ENCODE measurements around the gene CHP1.
"Not testable (repeated sequence)": the region's sequence is repeated elsewhere in the genome, so short reads cannot be mapped to it uniquely, and the experiment has no call there.

Gene CHP1

DNA sequence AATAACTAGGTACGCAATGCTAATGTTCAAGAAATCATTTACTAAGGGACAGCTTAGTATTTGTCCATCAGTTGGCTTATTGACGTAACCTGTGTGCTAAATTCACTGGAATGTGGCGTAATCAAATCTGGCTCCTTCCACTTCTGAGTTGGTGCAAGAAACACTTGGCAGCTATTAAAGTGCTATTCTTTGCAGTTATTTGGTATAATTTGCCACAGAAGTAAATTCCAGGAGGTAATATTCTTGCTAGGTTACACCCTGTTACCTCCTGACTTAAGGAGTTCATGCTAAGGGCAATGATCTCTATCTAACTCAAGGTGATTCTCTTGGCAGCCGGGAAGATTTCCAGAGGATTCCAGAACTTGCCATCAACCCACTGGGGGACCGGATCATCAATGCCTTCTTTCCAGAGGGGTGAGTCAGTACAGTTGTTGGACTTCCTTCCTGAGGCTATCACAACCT is 25.5 kb downstream of the CHP1 start:
- DNase-seq (ENCODE audit: low read depth in 2 of 2): no peak

DNA sequence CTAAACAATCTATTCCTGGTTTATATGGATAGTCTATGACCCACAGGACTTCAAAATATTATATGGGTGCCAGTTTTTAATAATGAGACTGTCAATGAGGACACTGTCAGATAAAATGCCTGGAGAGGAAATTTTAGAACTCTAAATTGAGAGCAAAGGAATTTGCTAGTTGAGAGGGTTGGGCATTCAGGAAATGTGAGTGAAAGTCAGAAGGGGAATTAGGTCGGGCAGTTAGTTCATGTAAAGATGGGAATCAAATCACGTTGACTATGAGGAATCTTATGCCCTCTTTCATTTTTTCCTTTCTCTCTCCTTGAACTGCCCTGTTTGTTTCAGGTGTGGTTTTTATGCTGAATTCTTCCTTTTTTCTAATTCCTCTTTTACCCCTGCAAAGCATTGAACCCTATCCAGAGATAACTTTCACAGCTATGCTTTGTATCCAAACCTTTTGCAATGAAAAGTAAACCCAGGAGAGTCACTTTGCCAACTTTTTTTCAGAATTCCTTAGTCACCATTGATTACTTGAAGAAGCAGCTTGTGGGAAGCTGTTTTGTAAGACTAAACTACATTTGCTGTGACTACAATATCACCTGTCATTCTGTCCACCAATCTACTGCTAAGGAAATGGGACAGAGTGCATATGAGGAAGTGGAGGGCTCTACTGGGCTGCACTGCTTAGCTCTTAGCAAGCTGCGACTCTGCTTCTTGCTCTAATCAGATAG is 27.8 kb downstream of the CHP1 start:
- no peak for DNase-seq (ENCODE audit: low read depth in 2 of 2)

DNA sequence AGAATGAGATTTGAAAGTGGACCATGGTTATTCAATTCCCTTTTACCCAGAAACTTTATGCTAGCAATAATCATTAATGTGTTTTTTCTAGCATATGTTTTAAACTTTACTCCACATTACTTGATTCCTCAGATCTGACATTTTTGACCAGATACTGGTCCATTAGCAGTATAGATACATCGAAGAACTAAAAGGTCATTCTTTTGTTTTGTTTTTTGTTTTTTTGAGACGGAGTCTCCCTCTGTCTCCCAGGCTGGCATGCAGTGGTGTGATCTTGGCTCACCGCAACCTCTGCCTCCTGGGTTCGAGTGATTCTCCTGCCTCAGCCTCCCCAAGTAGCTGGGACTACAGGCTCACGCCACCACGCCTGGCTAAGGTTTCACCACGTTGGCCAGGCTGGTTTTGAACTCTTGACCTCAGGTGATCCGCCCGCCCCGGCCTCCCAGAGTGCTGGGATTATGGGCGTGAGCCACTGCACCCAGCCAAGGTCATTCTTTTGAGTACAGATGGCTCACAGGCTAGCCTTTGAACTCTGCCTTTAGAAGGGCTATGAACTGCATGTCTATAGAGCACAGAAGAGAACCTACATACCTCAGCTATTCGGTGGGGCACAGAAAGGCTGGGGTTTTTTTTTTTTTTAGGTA is 28.6 kb downstream of the CHP1 start:
- no peak for DNase-seq (ENCODE audit: low read depth in 2 of 2)

DNA sequence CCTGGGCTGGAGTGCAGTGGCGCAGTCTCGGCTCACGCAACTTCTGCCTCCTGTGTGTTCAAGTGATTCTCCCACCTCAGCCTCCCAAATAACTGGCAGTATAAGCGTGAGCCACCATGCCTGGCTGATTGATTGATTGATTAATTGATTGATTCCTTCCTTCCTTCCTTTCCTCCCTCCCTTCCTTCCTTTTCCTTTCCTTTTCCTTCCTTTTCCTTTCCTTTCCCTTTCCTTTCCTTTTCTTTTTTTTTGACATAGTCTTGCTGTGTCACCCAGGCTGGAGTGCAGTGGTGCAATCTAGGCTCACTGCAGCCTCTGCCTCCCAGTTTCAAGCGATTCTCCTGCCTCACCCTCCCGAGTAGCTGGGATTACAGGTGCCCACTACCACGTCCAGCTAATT is 29.9 kb downstream of the CHP1 start:
- DNase-seq (ENCODE audit: low read depth in 2 of 2): not testable (repeated sequence)

DNA sequence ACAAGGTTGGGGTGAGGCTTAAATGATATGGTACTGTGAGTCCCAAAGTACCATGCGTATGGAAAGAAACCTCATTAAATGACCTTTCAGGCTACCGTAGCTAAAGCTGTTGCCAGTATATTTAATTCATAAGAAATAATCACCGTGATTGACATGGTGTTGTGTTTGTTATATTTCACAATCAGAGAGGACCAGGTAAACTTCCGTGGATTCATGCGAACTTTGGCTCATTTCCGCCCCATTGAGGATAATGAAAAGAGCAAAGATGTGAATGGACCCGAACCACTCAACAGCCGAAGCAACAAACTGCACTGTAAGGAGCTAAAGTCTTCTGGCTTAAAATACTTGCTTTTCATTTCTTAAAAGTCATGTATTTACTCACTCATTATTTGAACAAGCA is 31.5 kb downstream of the CHP1 start:
- no peak for DNase-seq (ENCODE audit: low read depth in 2 of 2)

DNA sequence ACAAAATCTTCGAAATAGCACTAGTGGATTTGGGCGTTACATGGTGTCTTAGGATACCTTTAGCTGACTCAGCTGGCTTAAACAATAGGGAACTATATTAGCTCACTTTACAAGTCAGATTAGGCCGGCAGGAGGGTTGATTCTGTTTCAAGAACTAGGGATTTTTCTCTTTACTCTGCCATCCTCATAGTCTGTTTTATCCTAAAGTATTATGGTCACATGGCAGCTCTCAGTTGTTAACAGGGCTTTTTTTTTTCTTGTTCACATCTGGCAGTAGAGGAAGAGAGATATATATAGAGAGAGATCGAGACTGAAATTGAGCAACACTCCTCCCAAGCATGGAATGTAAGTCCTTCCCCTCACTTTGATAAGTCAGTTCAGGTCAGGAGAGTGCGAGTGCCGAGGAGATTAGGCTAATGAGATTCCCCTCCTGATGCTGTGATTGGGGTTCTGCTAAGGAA is 32.9 kb downstream of the CHP1 start:
- DNase-seq (ENCODE audit: low read depth in 2 of 2): no peak

DNA sequence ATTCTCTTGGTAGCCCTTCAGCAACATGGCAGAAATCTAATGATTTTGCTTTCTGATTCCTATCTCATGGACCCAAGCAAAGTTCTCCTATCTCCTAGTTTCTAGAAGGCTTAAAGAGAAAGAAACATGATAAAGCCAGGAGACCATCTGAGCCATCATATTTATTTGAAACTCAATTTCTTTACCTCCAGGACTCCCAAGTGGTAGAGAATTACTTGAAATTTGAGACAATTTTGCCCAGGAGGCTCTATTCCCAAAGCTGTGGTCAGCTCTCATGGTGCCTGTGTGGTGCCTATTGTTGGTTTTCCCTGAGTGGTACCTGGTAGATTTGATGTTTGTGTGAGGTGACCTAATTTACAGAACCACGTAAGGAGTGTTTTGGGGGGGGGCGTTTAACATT is 38.8 kb downstream of the CHP1 start:
- DNase-seq (ENCODE audit: low read depth in 2 of 2): no peak

DNA sequence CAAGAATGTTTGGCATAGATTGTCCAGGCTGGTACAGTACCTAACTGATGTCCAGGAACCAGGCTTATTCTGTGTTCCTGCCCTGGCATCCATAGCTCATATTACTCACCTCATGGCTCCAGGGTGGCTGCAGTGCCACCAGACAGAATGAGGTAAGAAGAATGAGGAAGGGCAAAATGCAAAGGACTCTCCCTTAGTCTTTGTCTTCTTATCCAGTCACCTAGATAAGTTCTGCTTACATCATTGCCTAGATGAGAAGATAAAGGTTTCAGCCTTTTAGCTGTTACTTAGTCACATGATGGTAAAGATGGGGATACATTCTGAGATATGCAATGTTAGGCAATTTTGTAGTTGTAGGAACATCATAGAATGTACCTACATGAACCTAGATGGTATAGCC is 45.8 kb downstream of the CHP1 start:
- DNase-seq (ENCODE audit: low read depth in 2 of 2): no peak

DNA sequence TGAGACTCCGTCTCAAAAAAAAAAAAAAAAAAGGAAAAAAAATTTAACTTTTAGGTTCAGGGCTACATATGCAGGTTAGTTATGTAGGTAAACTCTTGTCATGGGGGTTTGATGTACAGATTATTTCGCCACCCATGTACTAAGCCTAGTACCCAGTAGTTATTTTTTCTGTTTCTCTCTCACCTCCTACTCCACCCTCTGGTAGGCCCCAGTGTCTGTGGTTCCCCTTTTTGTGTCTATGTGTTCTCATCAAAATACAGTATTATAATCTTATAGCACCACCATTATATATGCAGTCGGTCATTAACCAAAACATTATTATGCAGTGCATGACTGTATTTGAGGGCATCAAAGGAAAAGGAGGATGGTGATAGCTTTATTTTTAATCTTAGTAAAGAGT is 47.3 kb downstream of the CHP1 start:
- DNase-seq (ENCODE audit: low read depth in 2 of 2): no peak

DNA sequence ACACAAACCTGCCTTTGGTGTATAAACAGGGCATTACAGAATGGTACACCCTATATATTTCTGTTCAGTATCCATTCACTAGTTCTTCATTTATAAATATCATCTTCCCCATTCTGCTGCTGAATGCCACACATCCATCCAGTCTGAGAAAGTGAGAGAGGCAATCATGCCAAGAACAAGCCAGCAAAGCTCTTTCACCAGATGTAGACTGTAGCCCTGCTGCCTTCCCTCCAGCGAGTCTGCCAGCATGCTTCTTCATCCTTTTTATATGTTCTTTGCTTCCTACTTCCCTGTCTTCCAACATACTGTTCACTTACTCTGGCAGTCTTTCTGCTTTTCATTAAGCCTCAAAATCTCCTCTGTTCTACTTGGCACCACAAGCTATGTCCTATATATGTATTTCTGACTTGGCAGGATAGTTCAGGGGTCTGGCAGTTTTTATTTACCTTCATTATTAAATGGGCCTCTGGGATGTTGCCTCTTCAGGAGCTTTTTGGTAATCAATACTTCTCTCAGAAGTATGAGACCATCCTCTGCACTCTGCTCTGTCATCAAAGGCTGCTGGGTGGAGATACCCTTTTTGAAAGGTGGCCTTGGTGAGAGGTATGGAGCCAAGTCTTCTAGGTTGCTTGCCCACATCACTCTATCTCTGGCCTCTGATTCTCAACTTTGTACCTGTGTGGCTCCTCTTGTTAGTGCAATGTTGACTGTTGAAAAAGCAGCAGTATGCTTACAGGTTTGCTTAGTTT is 48.6 kb downstream of the CHP1 start:
- no peak for DNase-seq (ENCODE audit: low read depth in 2 of 2)

DNA sequence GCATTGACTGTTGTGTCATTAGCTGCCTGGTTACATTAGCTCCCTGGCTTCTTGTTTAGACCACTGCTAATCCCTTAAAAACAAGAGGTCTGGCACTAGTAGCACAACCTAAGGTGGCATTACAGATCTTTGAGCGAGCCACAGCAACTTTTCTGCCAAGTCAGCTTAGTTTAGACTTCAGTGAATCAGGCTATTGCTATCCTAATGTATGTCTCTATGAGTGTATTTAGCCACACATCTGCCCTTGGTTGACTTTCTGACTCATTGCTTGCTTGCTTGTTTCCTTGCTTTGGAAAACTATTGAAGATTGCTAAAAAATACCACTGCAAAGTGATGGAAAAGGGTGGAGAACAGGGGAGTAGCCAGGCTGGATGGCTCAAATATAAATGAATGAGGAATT is 50.2 kb downstream of the CHP1 start:
- DNase-seq (ENCODE audit: low read depth in 2 of 2): no peak

DNA sequence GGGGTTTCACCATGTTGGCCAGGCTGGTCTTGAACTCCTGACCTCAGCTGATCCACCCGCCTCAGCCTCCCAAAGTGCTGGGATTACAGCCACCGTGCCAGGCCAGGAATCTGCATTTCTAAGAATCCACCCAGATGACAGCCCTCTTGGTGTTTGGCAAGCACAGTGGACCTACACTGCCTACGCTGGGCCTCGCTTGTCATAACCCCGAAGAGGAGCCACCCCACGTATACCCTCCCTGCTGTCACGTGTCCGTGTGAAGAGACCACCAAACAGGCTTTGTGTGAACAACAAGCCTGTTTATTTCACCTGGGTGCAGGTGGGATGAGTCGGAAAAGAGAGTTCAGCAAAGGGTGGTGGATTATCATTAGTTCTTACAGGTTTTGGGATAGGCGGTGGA is 51.4 kb downstream of the CHP1 start:
- DNase-seq (ENCODE audit: low read depth in 2 of 2): not testable (repeated sequence)

DNA sequence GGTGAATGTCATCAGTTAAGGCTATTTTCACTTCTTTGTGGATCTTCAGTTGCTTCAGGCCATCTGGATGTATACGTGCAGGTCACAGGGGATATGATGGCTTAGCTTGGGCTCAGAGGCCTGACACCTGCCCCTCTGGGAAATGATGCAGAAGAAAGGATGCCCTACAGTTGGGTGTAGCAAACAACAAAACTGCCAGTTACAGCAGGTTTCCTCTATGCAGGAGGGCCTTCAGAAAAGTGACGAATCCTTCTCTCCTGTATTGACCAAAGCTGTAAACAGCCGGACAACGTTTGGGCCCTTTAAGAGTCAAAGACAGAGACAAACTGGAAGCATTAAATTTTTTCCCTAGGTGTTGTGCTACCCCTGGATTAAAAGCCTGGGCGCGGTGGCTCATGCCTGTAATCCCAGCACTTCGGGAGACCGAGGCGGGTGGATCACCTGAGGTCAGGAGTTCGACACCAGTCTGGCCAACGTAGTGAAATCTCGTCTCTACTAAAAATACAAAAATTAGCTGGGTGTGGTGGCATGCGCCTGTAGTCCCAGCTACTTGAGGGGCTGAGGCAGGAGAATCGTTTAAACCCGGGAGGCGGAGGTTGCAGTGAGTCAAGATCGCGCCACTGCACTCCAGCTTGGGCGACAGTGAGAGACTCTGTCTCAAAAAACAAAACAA is 52.0 kb downstream of the CHP1 start:
- not testable (repeated sequence) for DNase-seq (ENCODE audit: low read depth in 2 of 2)

DNA sequence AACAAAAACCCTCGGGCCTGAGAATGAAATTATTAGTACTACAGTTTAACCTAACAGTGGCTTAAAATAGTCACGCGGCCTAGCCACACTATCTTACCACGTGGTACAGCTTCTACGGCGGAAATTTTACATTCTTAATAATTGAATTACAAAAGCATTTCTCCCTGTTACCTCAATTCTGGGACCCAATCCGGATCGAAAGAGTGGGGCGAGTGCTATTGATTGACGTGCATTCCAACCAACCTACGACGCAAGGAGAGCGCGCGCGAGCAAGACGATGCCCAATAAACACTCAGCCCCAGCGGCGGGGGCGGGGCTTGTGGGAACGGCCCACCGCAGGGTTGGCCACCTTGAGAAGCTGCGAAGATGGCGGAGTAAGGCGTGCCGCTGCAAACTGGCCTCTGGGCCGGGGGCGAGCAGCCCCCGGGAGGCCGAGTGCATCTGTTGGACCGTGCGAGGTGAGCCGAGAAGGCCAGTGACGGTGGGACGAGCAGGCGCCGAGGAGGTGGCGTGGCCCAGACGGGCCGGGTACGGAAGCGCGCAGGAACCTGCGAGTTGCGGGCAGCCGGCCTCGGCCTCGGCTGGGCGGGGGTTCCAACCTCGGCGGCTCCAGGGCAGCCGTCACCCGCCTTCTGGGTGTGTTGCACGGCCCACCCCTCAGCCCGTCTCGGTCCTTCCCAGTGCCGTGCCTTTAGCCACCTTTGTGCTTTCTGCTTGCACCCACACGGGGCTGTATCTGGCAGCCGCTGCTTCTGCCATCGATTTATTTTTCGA is 52.8 kb downstream of the CHP1 start:
- peak; percentile 95 to 96 for DNase-seq (ENCODE audit: low read depth in 2 of 2)

DNA sequence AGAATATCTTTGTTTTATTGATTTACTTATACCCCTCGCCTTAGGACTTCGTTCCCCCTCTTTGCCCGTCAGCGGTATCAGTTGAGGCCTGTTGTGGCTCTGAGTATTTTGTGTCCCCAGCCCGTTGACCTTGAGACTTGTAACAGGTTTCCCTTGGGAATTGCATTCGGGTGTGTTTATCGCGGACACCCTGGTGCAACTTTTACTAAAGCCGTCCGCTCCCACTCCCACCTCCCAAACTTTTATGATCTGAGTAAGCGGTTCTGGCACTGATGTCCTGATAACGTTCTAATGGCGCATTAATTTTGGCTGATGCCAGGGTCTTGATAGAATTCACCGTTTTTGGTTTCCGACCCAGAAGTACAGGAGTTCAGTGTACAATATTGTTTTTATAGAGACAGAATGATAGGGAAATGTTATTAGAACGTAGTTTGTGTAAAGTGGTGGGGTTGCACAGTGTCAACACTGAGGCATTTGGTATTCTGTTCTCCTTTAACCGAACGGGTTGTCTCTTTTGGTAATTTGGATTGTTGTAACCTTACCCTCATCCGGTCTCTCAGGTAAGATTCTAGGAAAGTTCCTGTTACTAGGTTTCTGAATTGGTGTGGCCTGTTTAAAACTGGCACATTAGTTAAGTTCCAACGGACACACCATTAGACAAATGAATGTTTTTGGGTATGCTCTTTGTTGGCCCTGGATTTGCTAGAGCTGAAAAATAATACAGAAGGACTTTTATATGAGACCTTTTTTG is 53.5 kb downstream of the CHP1 start:
- DNase-seq (ENCODE audit: low read depth in 2 of 2): no peak

DNA sequence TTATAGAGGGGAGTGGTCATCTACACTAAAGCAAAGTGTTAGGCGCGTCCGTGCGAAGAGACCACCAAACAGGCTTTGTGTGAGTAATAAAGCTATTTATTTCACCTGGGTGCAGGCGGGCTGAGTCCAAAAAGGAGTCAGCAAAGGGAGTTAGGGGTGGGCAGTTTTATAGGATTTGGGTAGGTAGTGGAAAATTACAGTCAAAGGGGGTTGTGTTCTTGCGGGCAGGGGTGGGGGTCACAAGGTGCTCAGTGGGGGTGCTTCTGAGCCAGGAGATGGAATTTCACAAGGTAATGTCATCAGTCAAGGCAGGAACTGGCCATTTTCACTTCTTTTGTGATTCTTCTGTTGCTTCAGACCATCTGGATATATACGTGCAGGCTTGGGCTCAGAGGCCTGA is 54.2 kb downstream of the CHP1 start:
- no peak for DNase-seq (ENCODE audit: low read depth in 2 of 2)

DNA sequence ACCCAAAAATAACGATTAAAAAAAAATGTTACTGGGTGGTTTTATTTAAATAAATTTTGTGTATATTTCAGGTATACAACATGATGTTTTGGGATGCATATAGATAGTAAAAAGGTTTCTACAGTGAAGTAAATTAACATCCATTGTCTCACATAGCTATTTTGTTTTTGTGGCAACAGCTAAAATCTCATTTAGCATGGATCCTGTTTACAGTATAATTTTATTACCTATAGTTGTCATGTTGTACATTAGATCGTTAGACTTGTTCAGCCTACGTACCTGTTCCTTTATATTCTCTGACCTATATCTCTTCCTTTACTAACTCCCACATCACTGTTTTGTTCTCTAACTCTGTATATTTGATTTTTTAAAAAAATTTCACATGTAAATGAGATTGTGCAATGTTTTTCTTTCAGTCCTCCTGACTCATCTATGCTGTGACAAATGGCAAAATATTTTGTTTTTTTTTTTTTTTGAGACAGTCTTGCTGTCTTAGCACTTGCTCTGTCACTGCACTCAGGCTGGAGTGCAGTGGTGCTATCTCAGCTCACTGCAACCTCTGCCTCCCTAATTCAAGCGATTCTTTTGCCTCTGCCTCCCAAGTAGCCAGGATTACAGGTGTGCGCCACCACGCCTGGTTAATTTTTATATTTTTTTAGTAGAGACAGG is 55.7 kb downstream of the CHP1 start:
- no peak for DNase-seq (ENCODE audit: low read depth in 2 of 2)

DNA sequence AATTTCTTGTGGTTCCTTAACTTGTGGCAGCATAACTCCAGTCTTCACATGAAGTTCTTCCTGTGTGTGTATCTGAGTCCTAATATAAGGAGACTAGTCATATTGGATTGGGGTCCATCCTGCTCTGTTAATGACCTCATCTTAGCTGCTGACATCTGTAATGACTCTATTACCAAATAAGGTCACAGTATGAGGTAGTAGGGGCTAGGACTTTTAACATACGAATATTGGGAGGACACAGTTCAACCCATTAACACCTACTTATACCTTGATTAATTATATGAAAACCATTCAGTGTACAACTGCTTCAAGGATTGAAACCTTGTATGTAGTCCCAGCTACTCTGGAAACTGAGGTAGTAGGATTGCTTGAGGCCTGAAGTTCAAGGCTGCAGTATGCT is 57.4 kb downstream of the CHP1 start:
- no peak for DNase-seq (ENCODE audit: low read depth in 2 of 2)

DNA sequence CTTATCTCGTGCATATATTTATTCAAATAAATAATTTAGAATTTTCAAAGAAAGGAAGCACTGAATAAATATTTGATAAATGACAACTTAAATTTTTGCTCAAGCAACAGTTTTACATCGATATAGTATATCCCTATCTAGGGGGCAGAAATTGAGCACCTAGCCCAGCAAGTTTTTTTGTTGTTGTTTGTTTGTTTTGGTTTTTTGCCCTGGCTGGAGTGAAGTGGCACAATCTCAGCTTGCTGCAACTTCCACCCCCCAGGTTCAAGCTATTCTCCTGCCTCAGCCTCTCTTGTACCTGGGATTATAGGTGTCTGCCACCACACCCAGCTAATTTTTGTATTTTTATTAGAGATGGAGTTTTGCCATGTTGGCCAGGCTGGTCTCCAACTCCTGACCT is 58.9 kb downstream of the CHP1 start:
- no peak for DNase-seq (ENCODE audit: low read depth in 2 of 2)

DNA sequence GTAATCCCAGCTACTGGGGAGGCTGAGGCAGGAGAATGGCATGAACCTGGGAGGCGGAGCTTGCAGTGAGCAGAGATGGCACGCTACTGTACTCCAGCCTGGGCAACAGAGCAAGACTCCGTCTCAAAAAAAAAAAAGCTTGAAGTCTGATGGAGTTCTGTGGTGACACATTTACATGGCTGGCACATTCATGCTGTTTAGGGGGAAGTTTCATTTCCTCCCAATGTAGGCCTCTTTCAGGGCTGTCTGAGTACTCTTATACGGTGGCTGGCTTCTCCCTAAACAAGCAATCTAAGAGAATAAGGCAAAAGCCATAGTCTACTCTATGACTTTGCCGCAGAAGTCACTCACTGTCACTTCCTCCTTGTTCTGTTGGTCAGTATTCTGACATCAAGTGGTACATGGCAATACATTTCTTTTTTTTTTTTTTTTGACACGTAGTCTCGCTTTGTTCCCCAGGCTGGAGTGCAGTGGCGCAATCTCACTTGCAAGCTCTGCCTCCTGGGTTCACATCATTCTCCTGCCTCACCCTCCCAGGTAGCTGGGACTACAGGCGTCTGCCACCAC is 60.1 kb downstream of the CHP1 start:
- DNase-seq (ENCODE audit: low read depth in 2 of 2): no peak

Measured in stimulated activated CD8-positive, alpha-beta memory T cell treated with anti-CD3 and anti-CD28 coated beads, Interleukin-15, amount 100 ng/mL, for 4 hours (primary cell).